ENCODE data around the gene CNTN4.
"Not testable (repeated sequence)": the region's sequence is repeated elsewhere in the genome, so short reads cannot be mapped to it uniquely, and the experiment has no call there.

The CNTN4 gene

GRCh38 chr3:2516762-2517441, 418.2 kb downstream of the CNTN4 start:
- DNase-seq (ENCODE audit: low read depth in 3 of 3): no peak

GRCh38 chr3:2517500-2518172, 419.0 kb downstream of the CNTN4 start:
- no peak for DNase-seq (ENCODE audit: low read depth in 3 of 3)

GRCh38 chr3:2523281-2523836, 424.7 kb downstream of the CNTN4 start:
- no peak for DNase-seq (ENCODE audit: low read depth in 3 of 3)

- DNase-seq (ENCODE audit: low read depth in 3 of 3): no peak
Measured at GRCh38 chr3:2525968-2526367, 427.3 kb downstream of the CNTN4 start.

- no peak for DNase-seq (ENCODE audit: low read depth in 3 of 3)
Measured at GRCh38 chr3:2526926-2527325, 428.3 kb downstream of the CNTN4 start.

- DNase-seq (ENCODE audit: low read depth in 3 of 3): not testable (repeated sequence)
Measured at GRCh38 chr3:2527328-2527727, 428.7 kb downstream of the CNTN4 start.

GRCh38 chr3:2534767-2535166, 436.1 kb downstream of the CNTN4 start:
- not testable (repeated sequence) for DNase-seq (ENCODE audit: low read depth in 3 of 3)

GRCh38 chr3:2535206-2535605, 436.5 kb downstream of the CNTN4 start:
- DNase-seq (ENCODE audit: low read depth in 3 of 3): no peak

- DNase-seq (ENCODE audit: low read depth in 3 of 3): no peak
Measured at GRCh38 chr3:2536575-2536974, 437.9 kb downstream of the CNTN4 start.

GRCh38 chr3:2540115-2540514, 441.4 kb downstream of the CNTN4 start:
- DNase-seq (ENCODE audit: low read depth in 3 of 3): no peak

- no peak for DNase-seq (ENCODE audit: low read depth in 3 of 3)
Measured at GRCh38 chr3:2543247-2543646, 444.6 kb downstream of the CNTN4 start.

GRCh38 chr3:2544212-2544611, 445.5 kb downstream of the CNTN4 start:
- DNase-seq (ENCODE audit: low read depth in 3 of 3): no peak

GRCh38 chr3:2544718-2545117, 446.1 kb downstream of the CNTN4 start:
- DNase-seq (ENCODE audit: low read depth in 3 of 3): no peak

GRCh38 chr3:2547049-2547448, 448.4 kb downstream of the CNTN4 start:
- DNase-seq (ENCODE audit: low read depth in 3 of 3): no peak

GRCh38 chr3:2554656-2555055, 456.0 kb downstream of the CNTN4 start:
- DNase-seq (ENCODE audit: low read depth in 3 of 3): no peak

GRCh38 chr3:2558796-2559195, 460.1 kb downstream of the CNTN4 start:
- no peak for DNase-seq (ENCODE audit: low read depth in 3 of 3)

GRCh38 chr3:2567451-2567850, 468.8 kb downstream of the CNTN4 start:
- DNase-seq (ENCODE audit: low read depth in 3 of 3): no peak

GRCh38 chr3:2568156-2568555, 469.5 kb downstream of the CNTN4 start:
- no peak for DNase-seq (ENCODE audit: low read depth in 3 of 3)

GRCh38 chr3:2568929-2569328, 470.3 kb downstream of the CNTN4 start:
- no peak for DNase-seq (ENCODE audit: low read depth in 3 of 3)

GRCh38 chr3:2577571-2577970, 478.9 kb downstream of the CNTN4 start:
- DNase-seq (ENCODE audit: low read depth in 3 of 3): no peak

- no peak for DNase-seq (ENCODE audit: low read depth in 3 of 3)
Measured at GRCh38 chr3:2578560-2578959, 479.9 kb downstream of the CNTN4 start.

- DNase-seq (ENCODE audit: low read depth in 3 of 3): no peak
Measured at GRCh38 chr3:2579206-2579605, 480.5 kb downstream of the CNTN4 start.

- no peak for DNase-seq (ENCODE audit: low read depth in 3 of 3)
Measured at GRCh38 chr3:2583046-2583445, 484.4 kb downstream of the CNTN4 start.
